Measurements from ENCODE around the gene SPTBN4.

GRCh38 chr19:40589591-40590429 is 123.0 kb downstream of the SPTBN4 start:
- peak; percentile 39 for TF ChIP-seq POLR2AphosphoS5 (IDR thresholded peaks at IDR 0.05; ENCODE audit: low read depth, low read length)
- TF ChIP-seq POLR2A (IDR thresholded peaks at IDR 0.05; ENCODE audit: low read depth, low read length) = no peak
- TF ChIP-seq TAF1 (IDR thresholded peaks at IDR 0.05; ENCODE audit: borderline replicate concordance, low read depth, low read length) = no peak
